Tibial nerve (tissue), 4 donors: Measurements from ENCODE around the gene FBN1.

Experiments
- EP300 ChIP-seq, 2 donors: sonication (generic); formaldehyde crosslinking; IDR thresholded peaks; one replicate each; pipeline ENCODE4 v1.6.1; 2017; ENCODE audit warnings: antibody characterized with exemption in 2 of 2, mild to moderate bottlenecking in 1 of 2
- POLR2A ChIP-seq, 2 donors: fragments of 450-650 bp; IDR thresholded peaks; one replicate each; pipeline ENCODE4 v1.6.1; 2017; ENCODE audit warnings: antibody characterized with exemption in 2 of 2, mild to moderate bottlenecking in 2 of 2, moderate library complexity in 2 of 2
- TF ChIP-seq, protein P1 (sequence below), 5 experiments: fragments of 200-600 bp in 3 of 5; fragments of 450-650 bp in 2 of 5; sonication (generic) in 3 of 5; IDR thresholded peaks; one replicate each; pipeline ENCODE4 v1.5.1; 2016 to 2019; ENCODE audit warnings: antibody characterized with exemption in 5 of 5, mild to moderate bottlenecking in 3 of 5, moderate library complexity in 2 of 5

DNA sequence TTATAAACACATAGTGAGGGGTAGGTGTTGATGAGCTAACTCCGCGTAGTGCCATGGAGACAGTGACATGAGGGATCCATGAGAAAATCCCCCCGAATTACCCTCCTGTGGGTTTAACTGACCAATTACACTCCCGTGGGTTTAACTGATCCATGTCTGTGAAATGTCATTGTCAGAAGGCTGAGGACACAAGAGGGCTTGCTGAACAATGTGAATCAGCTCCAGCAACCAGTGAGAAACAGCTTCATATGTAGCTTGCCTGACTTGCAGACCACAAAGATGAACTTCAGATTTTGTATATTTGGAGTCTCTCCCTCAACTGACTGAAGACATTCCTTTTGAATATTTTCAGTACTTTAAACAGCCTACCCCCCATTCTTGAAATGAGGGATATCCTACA is 144.9 kb downstream of the FBN1 start:
- TF ChIP-seq, protein P1, sequence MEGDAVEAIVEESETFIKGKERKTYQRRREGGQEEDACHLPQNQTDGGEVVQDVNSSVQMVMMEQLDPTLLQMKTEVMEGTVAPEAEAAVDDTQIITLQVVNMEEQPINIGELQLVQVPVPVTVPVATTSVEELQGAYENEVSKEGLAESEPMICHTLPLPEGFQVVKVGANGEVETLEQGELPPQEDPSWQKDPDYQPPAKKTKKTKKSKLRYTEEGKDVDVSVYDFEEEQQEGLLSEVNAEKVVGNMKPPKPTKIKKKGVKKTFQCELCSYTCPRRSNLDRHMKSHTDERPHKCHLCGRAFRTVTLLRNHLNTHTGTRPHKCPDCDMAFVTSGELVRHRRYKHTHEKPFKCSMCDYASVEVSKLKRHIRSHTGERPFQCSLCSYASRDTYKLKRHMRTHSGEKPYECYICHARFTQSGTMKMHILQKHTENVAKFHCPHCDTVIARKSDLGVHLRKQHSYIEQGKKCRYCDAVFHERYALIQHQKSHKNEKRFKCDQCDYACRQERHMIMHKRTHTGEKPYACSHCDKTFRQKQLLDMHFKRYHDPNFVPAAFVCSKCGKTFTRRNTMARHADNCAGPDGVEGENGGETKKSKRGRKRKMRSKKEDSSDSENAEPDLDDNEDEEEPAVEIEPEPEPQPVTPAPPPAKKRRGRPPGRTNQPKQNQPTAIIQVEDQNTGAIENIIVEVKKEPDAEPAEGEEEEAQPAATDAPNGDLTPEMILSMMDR (IDR thresholded peaks at IDR 0.05): no peak
- no peak for TF ChIP-seq POLR2A (IDR thresholded peaks at IDR 0.05)
- TF ChIP-seq EP300 (IDR thresholded peaks at IDR 0.05): no peak
